Measurements from ENCODE around the gene TSR3.
A peak's percentile ranks its signal among the peaks of the same experiment; 100 is the strongest.

TSR3 gene

GRCh38 chr16:1351582-1352362 lies at the start of gene TSR3, which contains the start of gene GNPTG:
Gene TSR3, minus strand, starts transcription at chr16:1351878. Its CDS starts 74 bp downstream, at chr16:1351804.
Gene GNPTG, plus strand, starts transcription at chr16:1351931. Its CDS starts 35 bp downstream, at chr16:1351966.
- DNase-seq (ENCODE audit: low spot score) = peak; percentile 97

- DNase-seq (ENCODE audit: low spot score) = peak; percentile 55
These were observed 49.5 kb upstream of the TSR3 start for GRCh38 chr16:1401061-1401757.

DNA sequence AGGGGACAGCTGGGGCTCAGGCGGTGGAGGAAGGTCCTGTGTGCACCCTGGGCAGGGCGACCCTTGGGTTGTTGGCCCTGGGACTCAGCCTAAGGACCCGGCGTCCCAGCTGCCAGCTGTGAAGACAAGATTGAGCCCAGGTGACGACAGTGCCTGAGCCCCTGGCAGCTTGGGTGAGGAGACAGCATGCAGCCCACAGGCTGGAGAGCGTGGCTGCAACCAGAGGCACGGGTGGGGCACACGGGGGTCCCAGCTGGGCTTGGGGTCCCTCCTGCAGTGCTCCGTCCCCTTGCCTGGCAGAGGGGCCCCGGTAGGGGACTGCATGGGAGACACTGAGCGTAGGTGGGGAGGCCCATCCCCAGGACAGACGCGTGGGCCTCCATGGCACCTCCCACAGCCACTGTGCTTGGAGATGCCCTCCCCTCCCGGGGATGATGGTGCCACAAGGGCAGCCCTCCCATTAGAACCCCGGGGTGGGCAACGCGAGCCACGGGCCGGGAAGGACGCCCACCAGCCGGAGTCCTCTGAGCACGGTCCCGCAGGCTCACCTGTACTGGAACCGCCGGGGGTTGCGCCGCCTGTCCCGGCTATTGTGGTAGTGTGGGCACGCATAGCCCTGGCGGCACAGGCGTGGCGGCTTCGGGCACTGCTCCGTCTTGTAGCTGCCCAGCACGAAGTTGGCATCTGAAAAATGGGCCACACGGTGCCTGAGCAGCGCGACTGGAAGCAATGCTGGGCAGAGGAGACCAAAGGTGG lies 47.3 kb upstream of the TSR3 start:
- peak; percentile 17 for DNase-seq (ENCODE audit: low spot score)

GRCh38 chr16:1398351-1398750 lies 46.7 kb upstream of the TSR3 start:
- peak; percentile 3 for DNase-seq (ENCODE audit: low spot score)

DNA sequence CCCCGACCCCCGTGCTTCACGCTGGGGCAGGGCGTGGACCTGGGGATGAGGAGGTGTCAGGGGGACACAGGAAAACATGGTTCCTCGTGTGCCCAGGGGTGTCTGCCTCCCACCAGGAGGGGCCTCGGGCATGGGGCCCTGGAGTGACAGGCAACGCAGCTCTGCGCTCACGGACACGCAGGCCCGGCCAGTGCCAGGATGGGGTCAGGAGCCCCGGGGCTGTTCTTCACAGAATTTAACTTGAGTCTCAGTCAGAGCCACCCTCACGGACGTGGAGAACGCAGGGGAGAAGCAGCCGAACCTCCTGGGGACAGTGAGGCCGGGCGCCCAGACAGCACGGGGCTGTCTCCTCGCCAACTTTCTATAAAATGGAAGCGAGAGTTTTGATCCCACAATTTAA lies 46.1 kb upstream of the TSR3 start:
- DNase-seq (ENCODE audit: low spot score) = peak; percentile 17

- DNase-seq (ENCODE audit: low spot score) = no peak
These were observed 43.9 kb upstream of the TSR3 start for GRCh38 chr16:1395444-1396031.

DNA sequence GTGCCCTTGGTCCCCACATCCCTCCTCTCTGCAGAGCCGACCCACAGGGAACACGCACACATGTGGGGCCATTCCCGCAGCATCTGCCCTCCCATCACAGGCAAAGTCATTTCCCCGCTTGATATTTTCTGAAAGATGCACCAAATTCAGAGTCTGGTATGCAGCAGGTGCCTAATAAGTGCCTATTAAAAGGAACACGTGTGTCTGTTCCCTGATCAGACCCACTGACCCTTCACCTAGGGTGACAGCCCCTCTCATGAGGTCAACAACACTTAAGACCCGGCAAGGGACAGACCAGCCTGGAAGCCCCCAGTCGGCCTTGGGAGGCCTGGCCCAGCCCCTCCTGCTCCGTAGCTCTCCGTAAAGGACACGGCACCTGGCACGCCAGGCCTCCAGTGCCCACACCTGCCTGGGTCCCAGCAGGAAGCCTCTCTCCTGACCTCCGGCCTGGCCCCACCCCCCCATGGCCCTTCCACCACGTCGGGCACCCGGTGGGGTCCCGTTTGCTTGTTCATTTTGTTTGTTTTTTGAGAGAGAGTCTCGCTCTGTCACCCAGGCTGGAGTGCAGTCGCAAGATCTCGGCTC lies 42.8 kb upstream of the TSR3 start:
- no peak for DNase-seq (ENCODE audit: low spot score)

GRCh38 chr16:1393613-1394176 lies 42.0 kb upstream of the TSR3 start:
- DNase-seq (ENCODE audit: low spot score) = no peak

GRCh38 chr16:1392826-1393225 lies 41.1 kb upstream of the TSR3 start:
- no peak for DNase-seq (ENCODE audit: low spot score)

DNA sequence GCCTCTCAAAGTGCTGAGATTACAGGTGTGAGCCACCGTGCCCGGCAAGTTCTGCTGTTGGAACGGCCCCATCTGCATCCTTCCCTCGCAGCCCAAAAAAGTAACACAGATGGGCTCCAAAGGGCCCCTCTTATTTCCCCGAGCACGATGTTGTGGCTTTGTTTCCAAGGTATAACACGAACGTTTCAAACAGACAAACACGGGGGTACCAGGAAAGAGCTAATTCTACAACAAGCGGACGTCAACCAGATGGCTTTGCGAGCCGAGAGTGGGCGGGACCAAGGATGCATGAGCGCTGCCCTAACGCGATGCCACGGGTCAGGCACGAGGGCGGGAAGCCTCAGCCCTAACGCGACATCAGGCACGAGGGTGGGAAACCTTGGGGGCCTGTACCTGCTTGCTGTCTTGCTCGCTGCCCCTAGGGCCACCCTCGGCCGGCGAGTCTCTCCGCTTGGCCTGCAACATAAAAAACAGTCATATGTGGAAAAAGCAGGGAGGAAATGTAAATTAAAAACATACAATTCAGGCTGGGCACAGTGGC lies 38.6 kb upstream of the TSR3 start:
- no peak for DNase-seq (ENCODE audit: low spot score)

DNA sequence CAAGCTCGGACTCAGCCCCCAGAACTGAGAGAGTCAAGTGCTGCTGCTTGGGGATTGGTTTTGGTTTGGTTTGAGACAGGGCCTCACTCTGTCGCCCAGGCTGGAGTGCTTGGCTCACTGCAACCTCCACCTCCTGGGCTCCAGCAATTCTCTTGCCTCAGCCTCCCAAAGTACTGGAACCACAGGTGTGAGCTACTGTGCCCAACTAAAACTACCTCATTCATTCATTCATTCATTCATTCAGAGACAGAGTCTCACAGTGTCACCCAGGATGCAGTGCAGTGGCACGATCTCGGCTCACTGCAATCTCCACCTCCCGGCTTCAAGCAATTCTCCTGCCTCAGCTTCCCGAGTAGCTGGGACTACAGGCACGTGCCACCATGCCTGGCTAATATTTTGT lies 38.1 kb upstream of the TSR3 start:
- no peak for DNase-seq (ENCODE audit: low spot score)

DNA sequence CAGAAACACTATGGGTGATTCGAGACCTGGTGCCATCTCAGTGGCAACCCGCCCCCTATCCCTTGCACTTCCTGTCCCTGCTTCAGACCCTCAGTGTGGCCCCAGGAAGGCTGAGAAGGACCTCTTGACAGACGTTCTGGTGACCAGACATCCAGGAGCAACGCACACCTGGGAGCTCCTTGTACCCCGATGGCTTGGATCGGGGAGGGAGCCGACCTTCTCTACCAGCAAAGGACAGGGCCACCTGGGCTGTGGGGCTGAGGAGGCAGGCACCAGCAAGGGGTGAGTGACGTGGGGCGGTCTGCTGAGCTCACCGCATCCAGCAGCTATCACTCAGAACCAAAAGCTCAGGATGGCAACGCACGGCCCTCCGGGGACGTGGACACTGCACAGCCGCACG lies 35.7 kb upstream of the TSR3 start:
- no peak for DNase-seq (ENCODE audit: low spot score)

- no peak for DNase-seq (ENCODE audit: low spot score)
These were observed 33.6 kb upstream of the TSR3 start for GRCh38 chr16:1385232-1385631.

DNA sequence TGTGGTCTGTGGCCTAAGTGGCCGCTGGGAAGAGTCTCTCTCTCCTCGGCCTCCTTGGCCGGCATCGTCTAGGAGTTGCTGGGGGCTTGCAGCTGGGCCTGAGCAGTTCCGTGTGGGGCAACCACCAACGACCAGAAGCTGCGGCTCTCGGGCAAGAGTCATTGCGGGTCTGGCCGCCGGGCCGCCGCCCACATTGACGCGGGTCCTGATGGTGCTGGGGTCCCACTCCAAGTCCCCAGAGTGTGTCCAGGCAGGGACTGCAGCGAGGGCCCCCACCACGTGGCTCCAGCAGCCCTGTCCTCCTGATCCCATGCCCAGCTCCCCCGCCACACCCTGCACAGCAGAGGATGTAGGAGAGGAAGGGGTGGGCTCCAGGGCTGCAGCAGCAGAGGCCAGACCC lies 31.9 kb upstream of the TSR3 start:
- no peak for DNase-seq (ENCODE audit: low spot score)

DNA sequence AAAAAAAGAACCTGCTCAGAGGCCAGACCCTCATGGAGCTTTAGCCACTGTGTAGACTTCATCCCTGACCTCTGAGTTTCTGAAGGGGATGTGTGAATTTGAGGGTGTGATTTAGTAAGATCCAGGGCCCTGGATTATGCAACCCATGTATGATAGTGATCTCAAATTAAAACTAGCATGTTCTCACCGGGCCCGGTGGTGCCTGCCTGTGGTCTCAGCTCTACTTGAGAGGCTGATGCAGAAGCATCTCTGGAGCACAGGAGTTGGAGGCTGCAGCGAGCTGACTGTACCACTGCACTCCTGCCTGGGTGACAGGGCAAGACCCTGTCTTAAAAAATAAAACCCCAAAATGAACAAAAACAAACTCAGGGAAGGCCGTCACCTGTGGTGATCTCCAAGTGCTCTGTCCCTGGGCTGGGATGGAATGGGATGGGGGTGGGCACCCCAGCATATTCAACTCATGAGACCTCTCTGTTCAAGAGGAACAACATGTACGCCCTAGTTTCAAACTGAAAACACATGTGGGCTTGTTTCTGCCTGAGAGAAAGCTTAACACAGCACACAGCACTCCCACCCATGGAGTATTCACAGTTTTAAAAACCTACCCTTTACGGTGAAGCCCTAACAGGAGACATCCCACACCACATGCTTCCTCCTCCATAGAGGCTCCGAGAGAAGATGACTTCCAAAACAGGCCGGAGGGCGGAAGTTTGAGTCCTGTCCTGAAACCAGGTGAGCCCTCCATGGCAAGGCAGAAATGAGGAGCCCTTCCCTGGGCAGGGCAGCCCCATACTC lies 30.1 kb upstream of the TSR3 start:
- DNase-seq (ENCODE audit: low spot score) = no peak

GRCh38 chr16:1380195-1380594 lies 28.5 kb upstream of the TSR3 start:
- DNase-seq (ENCODE audit: low spot score) = no peak

DNA sequence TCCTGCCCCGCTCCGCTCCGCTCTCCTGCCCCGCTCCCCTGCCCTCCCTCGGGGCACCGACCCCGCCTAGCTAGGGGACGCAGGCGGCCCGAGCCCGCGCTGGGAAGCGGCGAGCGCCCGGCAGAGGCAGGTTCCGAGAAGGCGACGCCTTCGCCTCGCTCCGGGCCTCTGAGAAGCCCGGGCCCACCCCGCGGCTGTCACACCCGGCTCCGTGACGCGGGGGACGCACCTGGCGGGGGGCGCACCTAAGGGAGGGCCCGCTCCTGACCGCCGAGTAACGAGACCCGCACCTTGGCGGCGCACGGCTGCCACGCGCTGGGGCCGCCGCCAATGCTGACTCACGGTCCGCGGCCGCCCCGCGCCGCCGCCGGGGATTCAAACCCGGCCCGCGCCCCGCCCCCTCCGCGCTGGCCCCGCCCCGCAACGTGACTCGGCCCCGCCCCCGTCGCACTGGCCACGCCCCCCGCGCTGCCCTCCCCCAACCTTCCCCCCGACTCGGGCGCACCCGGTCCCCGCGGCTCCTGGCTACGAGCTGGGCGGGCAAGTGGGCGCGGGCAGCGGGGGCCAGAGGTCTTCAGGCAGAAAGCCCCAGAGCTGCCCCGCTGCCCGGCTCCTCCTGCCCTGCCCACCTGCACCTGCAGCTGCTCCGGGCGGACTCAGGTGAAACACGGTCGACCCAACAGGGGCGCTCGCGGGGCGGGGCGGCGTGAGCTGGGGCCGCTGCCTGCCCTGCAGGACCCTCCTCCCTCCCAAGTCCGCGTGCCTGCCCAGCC lies 27.8 kb upstream of the TSR3 start:
- peak; percentile 95 for DNase-seq (ENCODE audit: low spot score)

DNA sequence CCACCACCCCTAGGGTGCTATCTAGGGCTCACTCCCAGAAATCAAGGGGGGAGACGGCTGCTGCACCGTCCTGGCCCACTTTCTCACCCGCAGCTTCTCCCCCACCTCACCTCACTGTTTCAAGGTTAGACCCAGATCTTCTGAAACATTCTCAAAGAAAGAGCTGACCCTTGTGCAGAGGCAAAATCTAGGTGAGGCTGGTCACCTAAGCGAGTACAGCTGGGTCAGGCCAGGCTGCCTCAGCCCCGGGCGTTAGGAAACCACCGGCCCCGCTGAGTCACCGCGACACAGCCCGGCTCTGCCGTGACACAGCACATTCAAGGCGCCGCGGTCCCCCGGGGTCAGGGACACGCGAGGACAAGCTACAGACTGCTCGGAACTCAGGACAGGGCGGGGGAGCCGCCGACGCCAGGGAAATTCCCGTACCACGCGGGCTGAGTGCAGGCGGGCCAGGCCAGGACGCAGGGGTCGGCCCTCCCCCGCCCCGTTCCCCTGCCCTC lies 27.2 kb upstream of the TSR3 start:
- peak; percentile 68 for DNase-seq (ENCODE audit: low spot score)

GRCh38 chr16:1378087-1378803 lies 26.6 kb upstream of the TSR3 start:
- DNase-seq (ENCODE audit: low spot score) = no peak

Data from iPS-NIHi11 (cell line).